Esophagus muscularis mucosa (tissue), 3 donors: ENCODE data around the gene FAM110A.

ENCODE experiments used
- POLR2A ChIP-seq: fragments of 450-650 bp; IDR thresholded peaks from one replicate; pipeline ENCODE4 v1.6.1; 2017; ENCODE audit warnings: antibody characterized with exemption, moderate library complexity, mild to moderate bottlenecking, low read depth
- POLR2AphosphoS5 ChIP-seq, 2 donors: sonication (generic); formaldehyde crosslinking; IDR thresholded peaks; one replicate each; pipeline ENCODE4 v1.6.1; 2017; ENCODE audit warnings: antibody characterized with exemption in 2 of 2
- TF ChIP-seq, protein P1 (sequence below), 3 experiments: fragments of 200-600 bp in 2 of 3; fragments of 450-650 bp in 1 of 3; sonication (generic) in 2 of 3; IDR thresholded peaks; one replicate each; pipeline ENCODE4 v1.5.1; 2017 to 2019; ENCODE audit warnings: antibody characterized with exemption in 3 of 3, mild to moderate bottlenecking in 2 of 3, moderate library complexity in 1 of 3

DNA sequence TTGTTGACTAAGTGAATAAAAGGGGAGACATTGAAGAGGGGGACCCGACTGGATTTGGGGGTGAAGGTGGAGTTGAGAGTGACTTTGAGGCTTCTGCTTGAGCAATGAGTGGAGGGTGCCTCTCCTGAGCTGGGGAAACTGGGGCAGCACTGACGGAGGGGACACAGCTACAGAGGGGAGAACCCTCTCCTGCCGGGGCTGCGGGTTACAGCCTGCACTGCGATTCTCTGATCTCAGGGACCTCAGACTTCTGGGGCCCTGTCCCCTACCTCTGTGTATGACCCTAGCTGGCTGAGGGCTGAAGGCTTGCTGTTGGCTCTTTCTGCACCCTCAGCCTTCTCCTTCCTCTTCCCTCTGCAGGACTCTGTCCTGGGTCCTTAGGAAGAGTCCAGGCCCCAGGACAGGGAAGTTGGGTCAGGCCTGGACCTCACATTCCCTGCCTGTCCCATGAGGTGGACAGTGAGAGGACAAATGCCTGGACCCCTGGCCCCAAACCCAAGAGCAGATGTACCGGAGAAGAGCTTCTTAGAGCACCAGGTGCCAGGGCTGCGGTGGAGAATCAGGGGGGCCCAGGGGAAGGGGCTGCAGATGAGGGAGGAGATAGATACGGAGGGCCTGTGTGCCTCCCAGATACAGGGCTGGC, 13.7 kb upstream of the FAM110A start:
- TF ChIP-seq, protein P1, sequence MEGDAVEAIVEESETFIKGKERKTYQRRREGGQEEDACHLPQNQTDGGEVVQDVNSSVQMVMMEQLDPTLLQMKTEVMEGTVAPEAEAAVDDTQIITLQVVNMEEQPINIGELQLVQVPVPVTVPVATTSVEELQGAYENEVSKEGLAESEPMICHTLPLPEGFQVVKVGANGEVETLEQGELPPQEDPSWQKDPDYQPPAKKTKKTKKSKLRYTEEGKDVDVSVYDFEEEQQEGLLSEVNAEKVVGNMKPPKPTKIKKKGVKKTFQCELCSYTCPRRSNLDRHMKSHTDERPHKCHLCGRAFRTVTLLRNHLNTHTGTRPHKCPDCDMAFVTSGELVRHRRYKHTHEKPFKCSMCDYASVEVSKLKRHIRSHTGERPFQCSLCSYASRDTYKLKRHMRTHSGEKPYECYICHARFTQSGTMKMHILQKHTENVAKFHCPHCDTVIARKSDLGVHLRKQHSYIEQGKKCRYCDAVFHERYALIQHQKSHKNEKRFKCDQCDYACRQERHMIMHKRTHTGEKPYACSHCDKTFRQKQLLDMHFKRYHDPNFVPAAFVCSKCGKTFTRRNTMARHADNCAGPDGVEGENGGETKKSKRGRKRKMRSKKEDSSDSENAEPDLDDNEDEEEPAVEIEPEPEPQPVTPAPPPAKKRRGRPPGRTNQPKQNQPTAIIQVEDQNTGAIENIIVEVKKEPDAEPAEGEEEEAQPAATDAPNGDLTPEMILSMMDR (IDR thresholded peaks at IDR 0.05): no peak
- TF ChIP-seq POLR2A: no peak
- no peak for TF ChIP-seq POLR2AphosphoS5 (IDR thresholded peaks at IDR 0.05)
